ENCODE results near the gene NR2F1-AS1.

Gene NR2F1-AS1

DNA sequence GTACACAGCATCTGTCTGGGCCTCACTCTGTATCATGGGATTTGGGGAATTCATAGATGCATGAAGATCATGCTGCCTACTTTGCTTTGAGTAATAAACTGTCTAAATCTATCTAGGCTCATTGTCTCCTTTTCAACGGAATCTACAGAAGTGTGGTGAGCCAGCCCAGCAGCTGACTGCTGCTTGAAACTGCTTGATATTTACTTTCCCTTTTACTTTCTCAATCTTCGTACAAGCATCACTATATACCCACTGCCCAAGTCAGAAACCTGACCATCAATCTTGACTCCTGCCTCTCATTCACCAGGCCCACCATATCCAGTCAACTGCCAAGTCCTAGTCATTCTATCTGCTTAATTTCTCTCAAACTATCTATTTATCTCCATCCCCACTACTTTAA, 142.9 kb downstream of the NR2F1-AS1 start:
- POLR2A ChIA-PET: no interaction called here
- CTCF ChIA-PET: no interaction called here
- no peak for DNase-seq (ENCODE audit: extremely low spot score)
- TF ChIP-seq TARDBP (IDR thresholded peaks at IDR 0.05) (no peak), ELF4 (IDR thresholded peaks at IDR 0.05) (no peak), SP1 (IDR thresholded peaks at IDR 0.05) (no peak), CTBP1 (IDR thresholded peaks at IDR 0.05; ENCODE audit: borderline replicate concordance) (no peak), PKNOX1 (IDR thresholded peaks at IDR 0.05) (no peak), L3MBTL2 (conservative IDR thresholded peaks at IDR 0.05) (no peak), HDGF (IDR thresholded peaks at IDR 0.05; ENCODE audit: borderline replicate concordance) (no peak), ZNF384 (IDR thresholded peaks at IDR 0.05) (no peak), LEF1 (IDR thresholded peaks at IDR 0.05; ENCODE audit: borderline replicate concordance) (no peak), FOXK2 (IDR thresholded peaks at IDR 0.05) (no peak)

GRCh38 chr5:93436083-93436482, 144.9 kb downstream of the NR2F1-AS1 start:
- CTCF ChIA-PET: no interaction called here
- DNase-seq (ENCODE audit: extremely low spot score): no peak
- TF ChIP-seq ELF4 (IDR thresholded peaks at IDR 0.05): no peak
- TF ChIP-seq FOXM1 (IDR thresholded peaks at IDR 0.05; ENCODE audit: borderline replicate concordance): no peak
- TF ChIP-seq FOXA1 (IDR thresholded peaks at IDR 0.05): no peak
- no peak for TF ChIP-seq SUZ12 (IDR thresholded peaks at IDR 0.05)
- no peak for TF ChIP-seq ARNT (IDR thresholded peaks at IDR 0.05)
- TF ChIP-seq SP1 (IDR thresholded peaks at IDR 0.05): no peak
- TF ChIP-seq NFRKB (IDR thresholded peaks at IDR 0.05): no peak
- no peak for TF ChIP-seq L3MBTL2 (conservative IDR thresholded peaks at IDR 0.05)
- no peak for TF ChIP-seq BHLHE40 (IDR thresholded peaks at IDR 0.05; ENCODE audit: borderline replicate concordance)
- no peak for TF ChIP-seq LEF1 (IDR thresholded peaks at IDR 0.05; ENCODE audit: borderline replicate concordance)
- no peak for TF ChIP-seq CTBP1 (IDR thresholded peaks at IDR 0.05; ENCODE audit: borderline replicate concordance)
- no peak for TF ChIP-seq FOXK2 (IDR thresholded peaks at IDR 0.05)
- TF ChIP-seq HDGF (IDR thresholded peaks at IDR 0.05; ENCODE audit: borderline replicate concordance): no peak
- no peak for TF ChIP-seq PKNOX1 (IDR thresholded peaks at IDR 0.05)
- no peak for TF ChIP-seq TARDBP (IDR thresholded peaks at IDR 0.05)
- no peak for TF ChIP-seq ZNF384 (IDR thresholded peaks at IDR 0.05)

DNA sequence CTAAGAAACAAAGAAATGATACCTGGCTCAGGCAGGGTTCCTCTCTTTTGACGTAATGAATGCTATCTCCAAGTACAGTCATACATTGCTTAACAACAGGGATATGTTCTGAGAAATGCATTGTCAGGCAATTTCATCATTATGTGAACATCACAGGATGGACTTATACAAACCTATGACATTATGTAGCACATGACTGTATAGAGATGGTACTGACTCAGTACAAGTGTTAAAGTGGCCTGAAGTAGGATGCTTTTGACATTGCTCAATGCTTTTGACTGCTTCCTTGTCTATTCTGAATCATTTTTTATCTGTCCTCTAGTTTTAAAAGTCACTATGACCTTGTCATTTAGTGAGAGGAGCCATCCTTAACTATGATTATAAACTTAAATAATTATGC, 147.6 kb downstream of the NR2F1-AS1 start:
- TF ChIP-seq TARDBP (IDR thresholded peaks at IDR 0.05) (no peak), ELF4 (IDR thresholded peaks at IDR 0.05) (no peak), BHLHE40 (IDR thresholded peaks at IDR 0.05; ENCODE audit: borderline replicate concordance) (no peak), ZNF384 (IDR thresholded peaks at IDR 0.05) (no peak), HDGF (IDR thresholded peaks at IDR 0.05; ENCODE audit: borderline replicate concordance) (no peak), FOXM1 (IDR thresholded peaks at IDR 0.05; ENCODE audit: borderline replicate concordance) (no peak), PKNOX1 (IDR thresholded peaks at IDR 0.05) (no peak), FOXA1 (IDR thresholded peaks at IDR 0.05) (no peak), NFRKB (IDR thresholded peaks at IDR 0.05) (no peak), SUZ12 (IDR thresholded peaks at IDR 0.05) (no peak), ARNT (IDR thresholded peaks at IDR 0.05) (no peak), FOXK2 (IDR thresholded peaks at IDR 0.05) (no peak), LEF1 (IDR thresholded peaks at IDR 0.05; ENCODE audit: borderline replicate concordance) (no peak), SP1 (IDR thresholded peaks at IDR 0.05) (no peak), CTBP1 (IDR thresholded peaks at IDR 0.05; ENCODE audit: borderline replicate concordance) (no peak), L3MBTL2 (conservative IDR thresholded peaks at IDR 0.05) (no peak)
- CTCF ChIA-PET: no interaction called here
- DNase-seq (ENCODE audit: extremely low spot score): no peak
- POLR2A ChIA-PET: no interaction called here

More at GRCh38 chr5:93436083-93436482, 144.9 kb downstream of the NR2F1-AS1 start:
- POLR2A ChIA-PET: no interaction called here

DNA sequence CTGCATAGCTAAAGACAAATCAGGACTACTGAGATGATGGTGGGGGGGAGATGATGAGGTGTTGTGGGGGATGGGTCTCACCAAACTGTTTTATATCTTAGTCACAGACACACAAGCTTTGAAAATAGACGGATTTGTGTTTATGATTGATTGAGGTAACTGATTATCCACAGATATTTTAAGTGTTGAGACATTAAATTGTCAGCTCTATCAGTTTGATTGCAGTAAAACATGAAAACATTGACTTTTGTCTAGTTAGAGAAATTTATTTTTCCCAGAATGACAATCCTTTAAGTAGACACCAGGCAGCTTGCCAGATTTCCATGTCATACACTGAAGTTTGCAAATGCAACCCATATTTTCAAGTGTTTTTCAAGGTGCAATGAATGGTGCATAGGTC, 149.8 kb downstream of the NR2F1-AS1 start:
- ChIA-PET CTCF (interaction anchor here (1.0 kb wide), 1 partner anchor 15 kb away, joined by 3 read pairs; no protein-coding TSS in a partner anchor), POLR2A (interaction anchor here (0.6 to 0.7 kb wide), 2 partner anchors 46 to 152 kb away, joined by 3 to 4 read pairs; partner anchors contain the start of gene NR2F1)
- TF ChIP-seq PKNOX1 (IDR thresholded peaks at IDR 0.05) (peak; percentile 55), TARDBP (IDR thresholded peaks at IDR 0.05) (no peak), NFRKB (IDR thresholded peaks at IDR 0.05) (no peak), HDGF (IDR thresholded peaks at IDR 0.05; ENCODE audit: borderline replicate concordance) (no peak)
- no peak for DNase-seq (ENCODE audit: extremely low spot score)

DNA sequence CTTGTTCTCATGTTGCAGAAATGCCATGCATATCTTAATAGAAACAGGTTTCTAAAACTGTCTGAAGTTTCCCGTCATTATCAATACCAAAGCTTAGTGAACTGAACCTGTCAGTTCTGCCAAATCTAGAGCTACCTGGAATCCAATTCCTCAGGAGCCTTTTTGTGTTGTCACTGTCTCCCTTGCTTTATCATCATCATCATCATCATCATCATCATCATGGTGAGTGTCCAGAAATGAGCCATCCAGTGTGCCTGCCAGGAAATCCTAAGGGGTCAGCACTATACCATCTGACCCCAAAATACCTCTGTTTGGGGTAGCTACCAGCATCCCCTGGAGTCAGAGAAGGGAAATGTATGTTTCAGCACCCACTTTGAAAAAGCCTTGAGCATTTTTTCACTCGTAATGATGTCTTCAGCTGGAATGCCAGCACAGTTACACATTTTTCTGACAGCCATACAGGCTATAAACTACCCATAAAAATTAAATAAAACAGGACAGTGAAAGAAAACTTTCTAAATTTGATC, 150.3 kb downstream of the NR2F1-AS1 start:
- no peak for DNase-seq (ENCODE audit: extremely low spot score)
- POLR2A ChIA-PET: interaction anchor here (0.6 to 0.7 kb wide), 2 partner anchors 46 to 152 kb away, joined by 3 to 4 read pairs; partner anchors contain the start of gene NR2F1
- CTCF ChIA-PET: interaction anchor here (0.7 to 1.0 kb wide), 2 partner anchors 14 to 451 kb away, joined by 3 read pairs; no protein-coding TSS in a partner anchor
- TF ChIP-seq HDGF (IDR thresholded peaks at IDR 0.05; ENCODE audit: borderline replicate concordance): no peak
- no peak for TF ChIP-seq L3MBTL2 (conservative IDR thresholded peaks at IDR 0.05)
- TF ChIP-seq FOXK2 (IDR thresholded peaks at IDR 0.05): no peak
- no peak for TF ChIP-seq BHLHE40 (IDR thresholded peaks at IDR 0.05; ENCODE audit: borderline replicate concordance)
- no peak for TF ChIP-seq TARDBP (IDR thresholded peaks at IDR 0.05)
- TF ChIP-seq ZNF384 (IDR thresholded peaks at IDR 0.05): no peak
- TF ChIP-seq CTBP1 (IDR thresholded peaks at IDR 0.05; ENCODE audit: borderline replicate concordance): no peak
- TF ChIP-seq LEF1 (IDR thresholded peaks at IDR 0.05; ENCODE audit: borderline replicate concordance): no peak
- no peak for TF ChIP-seq ARNT (IDR thresholded peaks at IDR 0.05)
- no peak for TF ChIP-seq SP1 (IDR thresholded peaks at IDR 0.05)
- no peak for TF ChIP-seq ELF4 (IDR thresholded peaks at IDR 0.05)
- TF ChIP-seq FOXM1 (IDR thresholded peaks at IDR 0.05; ENCODE audit: borderline replicate concordance): no peak
- TF ChIP-seq FOXA1 (IDR thresholded peaks at IDR 0.05): no peak
- TF ChIP-seq NFRKB (IDR thresholded peaks at IDR 0.05): no peak
- TF ChIP-seq SUZ12 (IDR thresholded peaks at IDR 0.05): no peak
- no peak for TF ChIP-seq PKNOX1 (IDR thresholded peaks at IDR 0.05)
